Measurements from ENCODE around the gene TBK1.

TBK1 gene

GRCh38 chr12:64497903-64498302 lies 46.0 kb downstream of the TBK1 start:
- no peak for DNase-seq

DNA sequence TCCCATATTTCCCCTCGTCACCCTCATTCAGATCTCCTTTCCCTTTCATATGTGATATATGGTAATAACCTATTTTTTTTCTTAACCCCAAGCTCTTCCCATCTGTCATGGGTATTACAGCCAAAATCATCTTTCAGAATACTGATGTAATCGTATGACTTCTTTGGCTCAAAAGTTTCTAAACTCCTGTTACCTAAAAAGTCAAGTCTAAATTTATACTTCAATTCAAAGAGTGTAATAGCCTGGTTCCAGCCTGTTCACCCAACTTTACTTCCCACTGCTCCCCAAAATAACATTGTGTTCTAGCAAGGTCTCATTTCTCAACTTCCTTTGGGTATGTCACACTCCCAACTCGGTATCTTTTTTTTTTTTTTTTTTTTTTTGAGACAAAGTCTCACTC lies 48.5 kb downstream of the TBK1 start:
- no peak for DNase-seq

DNA sequence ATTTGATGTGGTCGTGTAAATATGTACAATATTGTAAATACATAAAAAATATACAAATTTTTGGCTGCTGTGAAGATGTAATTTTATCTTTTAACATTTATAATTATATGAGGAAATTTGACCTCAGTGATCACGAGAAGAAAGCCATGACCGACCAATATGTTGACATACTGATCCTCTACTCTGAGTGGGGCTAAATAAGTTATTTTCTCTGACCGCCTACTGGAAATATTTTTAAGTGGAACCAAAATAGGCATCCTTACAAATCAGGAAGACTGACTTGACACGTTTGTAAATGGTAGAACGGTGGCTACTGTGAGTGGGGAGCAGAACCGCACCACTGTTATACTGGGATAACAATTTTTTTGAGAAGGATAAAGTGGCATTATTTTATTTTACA lies 49.6 kb downstream of the TBK1 start:
- DNase-seq: no peak

GRCh38 chr12:64506955-64507354 lies 55.0 kb downstream of the TBK1 start:
- no peak for DNase-seq

- no peak for DNase-seq
Observed at GRCh38 chr12:64510667-64511066, 58.7 kb downstream of the TBK1 start.

DNA sequence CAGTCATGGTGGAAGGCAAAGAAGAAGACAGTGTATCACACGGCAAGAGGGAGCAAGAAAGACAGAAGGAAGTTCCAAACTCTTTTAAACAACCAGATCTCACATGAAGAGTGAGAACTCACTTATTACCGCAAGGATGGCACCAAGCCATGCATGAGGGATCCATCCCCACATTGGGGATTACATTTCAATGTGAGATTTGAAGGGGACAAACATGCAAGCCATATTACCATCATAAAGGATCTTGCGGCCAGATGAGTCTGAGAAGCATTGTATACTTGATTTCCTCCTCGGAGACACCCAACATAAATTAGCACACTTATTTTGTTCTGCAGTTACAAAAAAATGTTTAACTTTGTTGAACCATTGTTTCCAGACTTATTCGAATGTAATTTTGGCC lies 66.5 kb downstream of the TBK1 start:
- no peak for DNase-seq

DNA sequence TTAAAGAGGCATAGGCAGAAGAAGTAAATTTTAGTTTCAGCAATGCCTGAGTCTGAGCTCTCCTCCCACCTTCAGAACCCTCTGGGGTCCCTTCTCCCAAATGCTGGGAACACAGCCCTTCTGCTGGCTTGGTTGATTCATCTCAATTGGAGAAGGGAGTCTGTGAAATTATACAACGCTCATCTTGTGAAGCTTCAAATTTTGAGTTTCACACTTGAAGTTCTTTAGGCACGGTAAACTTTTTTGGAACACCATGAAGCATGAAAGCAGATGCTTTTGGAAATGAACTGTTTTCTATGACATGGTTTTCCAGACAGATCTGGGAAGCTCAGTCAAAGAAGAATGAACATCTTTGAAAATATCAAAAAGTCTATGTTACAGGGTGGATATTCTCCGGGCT lies 69.9 kb downstream of the TBK1 start:
- no peak for DNase-seq

GRCh38 chr12:64522316-64522715 lies 70.4 kb downstream of the TBK1 start:
- DNase-seq: peak; percentile 38

DNA sequence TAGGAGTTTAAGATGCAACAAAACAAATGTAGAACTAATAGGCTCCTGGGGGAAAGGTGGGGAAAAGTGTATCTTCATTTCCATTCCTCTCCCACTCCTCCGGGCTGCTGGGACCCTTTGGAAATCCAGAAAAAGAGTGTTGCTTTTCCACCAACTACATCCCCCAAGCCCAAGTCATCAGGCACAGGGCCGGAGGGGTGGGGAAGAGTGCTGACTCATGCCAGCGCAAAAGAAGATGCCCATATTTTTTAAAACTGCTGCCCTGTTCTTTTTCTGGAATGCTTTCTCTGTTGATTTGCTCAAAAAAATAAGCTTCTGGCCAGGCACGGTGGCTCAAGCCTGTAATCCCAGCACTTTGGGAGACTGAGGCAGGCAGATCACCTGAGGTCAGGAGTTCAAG lies 70.9 kb downstream of the TBK1 start:
- peak; percentile 34 for DNase-seq

GRCh38 chr12:64523565-64524444 lies 71.9 kb downstream of the TBK1 start:
- peak; percentile 89 for DNase-seq

DNA sequence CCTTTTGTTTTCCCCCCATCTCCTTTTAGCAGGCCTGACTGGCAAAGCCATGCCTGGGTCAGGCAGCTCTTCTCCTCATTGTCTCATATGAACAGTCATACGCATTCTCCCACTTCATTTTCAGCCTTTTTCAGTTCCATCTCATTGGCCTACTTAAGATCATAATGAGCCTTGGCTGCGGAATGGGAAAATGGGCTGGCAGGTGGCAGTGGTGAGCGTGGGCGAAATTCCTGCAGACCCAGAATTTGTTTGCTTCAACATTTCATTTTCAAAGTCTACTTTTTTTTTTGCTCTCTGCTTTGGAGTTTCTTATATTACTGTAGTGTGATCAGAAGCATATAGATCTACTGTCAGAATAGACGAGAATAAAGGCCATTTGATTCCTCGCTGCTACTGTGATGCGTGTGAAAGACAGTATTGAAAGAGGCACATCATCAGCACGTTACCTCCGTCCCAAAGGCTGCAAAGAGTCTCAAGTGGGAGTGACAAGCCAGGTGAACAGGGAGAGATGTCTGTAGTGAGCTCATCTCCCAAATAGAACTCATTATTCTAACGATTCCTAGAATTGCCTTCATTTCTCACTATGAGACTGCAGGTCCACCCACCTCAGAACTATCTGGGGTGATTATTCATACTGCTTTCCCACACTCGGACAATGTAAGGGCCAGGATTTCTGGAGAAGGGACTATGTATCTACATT lies 73.7 kb downstream of the TBK1 start:
- DNase-seq: no peak

- DNase-seq: no peak
Observed at GRCh38 chr12:64526859-64527258, 74.9 kb downstream of the TBK1 start.

DNA sequence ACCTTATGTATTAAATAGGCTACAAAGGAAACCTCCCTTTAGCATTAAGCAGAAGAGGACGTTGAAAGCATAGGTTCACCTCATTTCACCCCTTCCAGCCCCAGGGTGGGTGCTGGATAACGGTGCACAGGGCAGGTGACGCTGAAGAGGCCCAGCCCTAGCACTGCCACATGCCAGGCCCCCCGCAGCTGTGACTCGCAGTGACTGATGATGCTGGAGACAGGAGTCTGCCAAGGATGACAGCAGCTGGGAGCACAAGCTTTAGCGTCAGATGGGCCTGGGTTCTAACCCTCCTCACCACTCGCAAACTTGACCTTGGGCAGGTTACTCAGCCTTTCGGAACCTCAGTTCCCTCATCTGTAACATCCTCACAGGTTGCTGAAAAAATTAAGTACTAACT lies 76.7 kb downstream of the TBK1 start:
- DNase-seq: peak; percentile 18

DNA sequence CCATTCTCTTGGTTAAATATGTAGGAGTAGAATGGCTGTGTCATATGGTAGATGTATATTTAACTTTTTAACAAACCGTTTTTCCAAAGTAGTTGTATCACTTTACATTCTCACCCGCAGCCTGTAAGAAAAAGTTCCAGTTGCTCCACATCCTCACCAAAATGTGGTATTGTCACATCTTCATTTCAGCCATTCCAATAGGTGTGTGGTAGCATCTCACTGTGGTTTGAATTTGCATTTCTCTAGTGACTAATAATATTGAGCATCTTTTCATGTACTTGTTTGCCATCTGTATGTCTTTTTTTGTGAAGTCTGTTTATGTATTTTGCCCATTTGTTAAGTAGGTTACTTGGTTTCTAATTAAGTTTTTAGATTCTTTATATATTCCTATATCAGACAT lies 78.6 kb downstream of the TBK1 start:
- no peak for DNase-seq

DNA sequence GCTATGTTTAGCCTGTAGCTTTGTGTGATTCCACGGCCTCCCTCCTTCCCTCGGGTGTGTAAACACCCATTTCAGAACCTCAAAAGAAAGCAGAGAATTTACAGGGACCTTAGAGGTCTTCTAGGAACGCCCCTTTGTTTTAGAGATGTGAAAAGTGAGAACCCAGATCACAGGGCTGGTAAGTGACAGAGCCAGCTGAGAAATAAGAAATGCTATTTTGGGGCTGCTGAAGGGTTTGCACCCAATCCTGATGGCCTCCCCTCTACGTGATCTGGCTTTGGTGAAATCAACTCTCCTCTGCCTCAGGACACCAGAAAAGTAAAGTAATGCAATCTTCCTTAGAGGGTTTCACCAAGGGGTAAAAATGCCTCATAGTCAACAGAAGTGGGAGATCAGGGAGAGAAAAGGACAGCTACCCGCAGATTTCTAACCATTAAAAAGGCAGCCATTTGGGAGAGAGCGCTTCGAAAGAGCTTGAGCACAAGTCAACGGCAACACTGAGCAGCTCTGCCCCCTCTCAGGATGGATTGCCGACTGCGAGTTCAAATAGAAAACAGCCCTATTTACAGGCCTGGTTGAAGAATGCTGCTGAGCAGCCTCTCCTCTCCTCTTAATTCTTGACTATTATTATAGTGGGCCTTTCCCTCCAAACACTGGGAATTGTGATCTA lies 79.9 kb downstream of the TBK1 start:
- no peak for DNase-seq

DNA sequence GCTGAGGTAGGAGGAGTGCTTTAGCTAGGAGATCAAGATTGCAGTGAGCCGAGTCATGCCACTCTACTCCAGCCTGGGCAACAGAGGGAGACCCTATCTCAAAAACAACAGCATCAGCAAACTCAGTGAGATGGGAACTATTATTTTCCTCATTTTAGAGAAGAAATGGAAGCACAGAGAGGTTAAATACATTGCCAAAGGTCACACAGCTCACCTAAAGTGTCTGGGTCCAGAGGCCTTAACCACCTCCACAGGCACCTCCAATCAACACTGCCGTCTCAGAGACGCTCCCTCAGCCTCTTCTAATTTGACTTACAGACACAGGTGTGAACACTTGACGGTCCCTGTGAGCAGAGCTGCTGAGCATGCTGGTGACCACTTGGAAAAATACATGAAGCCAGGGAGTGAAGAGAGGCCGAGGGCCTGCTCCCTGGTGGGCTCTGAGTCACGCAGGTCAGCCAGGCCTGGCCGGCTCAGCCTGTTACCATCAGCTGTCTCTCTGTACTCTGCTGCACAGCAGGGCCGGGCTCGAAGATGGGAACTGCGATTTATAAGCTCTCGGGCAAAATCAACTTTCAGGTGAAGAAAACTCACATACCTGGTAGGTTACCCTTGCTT lies 80.9 kb downstream of the TBK1 start:
- DNase-seq: no peak

- DNase-seq: no peak
Observed at GRCh38 chr12:64534672-64535199, 82.8 kb downstream of the TBK1 start.

DNA sequence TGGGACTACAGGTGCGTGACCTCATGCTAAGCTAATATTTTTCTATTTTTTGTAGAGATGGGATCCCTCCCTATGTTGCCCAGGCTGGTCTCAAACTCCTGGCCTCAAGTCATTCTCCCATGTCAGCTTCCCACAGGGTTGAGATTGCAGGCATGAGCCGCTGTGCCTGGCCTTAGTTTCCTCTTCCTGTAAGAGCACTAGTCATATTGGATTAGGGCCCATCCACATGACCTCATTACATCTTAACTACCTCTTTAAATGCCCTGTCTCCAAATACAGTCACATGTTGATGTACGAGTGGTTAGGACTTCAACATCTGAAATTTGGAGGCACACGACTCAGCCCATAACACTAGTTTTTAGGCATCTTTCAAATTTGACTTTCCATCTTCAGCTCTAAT lies 86.2 kb downstream of the TBK1 start:
- DNase-seq: no peak

DNA sequence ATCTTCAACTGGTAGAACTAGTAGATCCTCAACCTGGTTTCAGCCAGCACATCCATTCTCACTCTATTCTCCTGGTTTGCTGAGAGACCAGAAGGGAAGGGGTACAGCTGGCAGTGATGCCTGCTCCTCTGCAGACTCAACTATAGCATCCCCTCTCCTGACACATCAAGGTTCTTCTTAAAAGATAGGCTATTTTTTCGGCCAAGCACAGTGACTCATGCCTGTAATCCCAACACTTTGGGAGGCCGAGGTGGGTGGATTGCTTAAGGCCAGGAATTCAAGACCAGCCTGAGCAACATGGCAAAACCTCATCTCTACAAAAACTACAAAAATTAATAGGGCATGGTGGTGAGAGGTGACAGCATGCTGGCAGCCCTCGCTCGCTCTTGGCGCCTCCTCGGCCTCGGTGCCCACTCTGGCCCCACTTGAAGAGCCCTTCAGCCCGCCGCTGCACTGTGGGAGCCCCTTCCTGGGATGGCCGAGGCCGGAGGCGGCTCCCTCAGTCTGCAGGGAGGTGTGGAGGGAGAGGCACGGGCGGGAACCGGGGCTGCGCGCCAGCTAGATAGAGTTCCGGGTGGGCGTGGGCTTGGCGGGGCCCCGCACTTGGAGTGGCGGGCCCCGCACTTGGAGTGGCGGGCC lies 90.6 kb downstream of the TBK1 start:
- DNase-seq: peak; percentile 65

DNA sequence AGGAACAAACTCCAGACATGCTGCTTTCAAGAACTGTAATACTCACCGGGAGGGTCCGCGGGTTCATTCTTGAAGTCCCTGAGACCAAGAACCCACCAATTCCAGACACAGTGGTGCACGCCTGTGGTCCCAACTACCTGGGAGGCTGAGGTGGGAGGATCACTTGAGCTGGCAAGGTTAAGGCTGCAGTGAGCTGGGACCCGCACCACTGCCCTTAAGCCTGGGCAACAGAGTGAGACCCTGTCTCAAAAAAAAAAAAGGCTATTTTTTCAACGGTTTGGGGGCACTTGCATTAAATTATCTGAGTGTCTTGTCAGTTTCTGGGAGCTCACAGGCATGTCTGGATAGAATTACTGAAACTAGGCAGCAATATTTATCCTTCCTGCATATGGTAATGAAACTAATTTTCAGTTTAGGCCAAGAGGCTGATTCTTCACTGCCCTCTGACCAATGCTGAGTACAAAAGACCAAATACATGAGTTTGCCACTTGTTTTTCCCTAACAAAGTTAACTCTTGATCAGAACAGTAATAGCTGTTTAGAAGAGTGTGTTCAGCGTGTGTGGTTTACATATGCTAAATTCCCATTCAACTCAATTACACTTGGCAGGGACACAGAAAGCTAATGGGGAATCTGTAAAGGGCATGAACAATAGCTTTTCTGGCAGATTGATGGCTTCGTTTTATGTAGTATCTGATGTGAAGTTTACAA lies 92.6 kb downstream of the TBK1 start:
- no peak for DNase-seq

DNA sequence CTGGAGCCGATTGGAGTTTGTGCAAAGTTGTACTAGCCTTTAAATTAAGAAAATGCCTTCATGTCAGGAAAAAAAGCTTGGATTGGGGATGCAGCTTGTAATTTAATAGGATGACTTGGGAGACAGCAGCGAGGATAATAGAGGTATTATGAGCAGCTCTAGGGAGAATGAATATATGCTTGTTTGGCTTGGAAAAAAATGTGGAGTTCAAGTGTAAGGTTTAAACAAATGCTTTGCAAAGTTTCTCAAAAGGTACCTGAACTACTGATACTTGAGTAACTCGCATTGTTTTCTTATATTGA lies 93.1 kb downstream of the TBK1 start:
- DNase-seq: no peak

DNA sequence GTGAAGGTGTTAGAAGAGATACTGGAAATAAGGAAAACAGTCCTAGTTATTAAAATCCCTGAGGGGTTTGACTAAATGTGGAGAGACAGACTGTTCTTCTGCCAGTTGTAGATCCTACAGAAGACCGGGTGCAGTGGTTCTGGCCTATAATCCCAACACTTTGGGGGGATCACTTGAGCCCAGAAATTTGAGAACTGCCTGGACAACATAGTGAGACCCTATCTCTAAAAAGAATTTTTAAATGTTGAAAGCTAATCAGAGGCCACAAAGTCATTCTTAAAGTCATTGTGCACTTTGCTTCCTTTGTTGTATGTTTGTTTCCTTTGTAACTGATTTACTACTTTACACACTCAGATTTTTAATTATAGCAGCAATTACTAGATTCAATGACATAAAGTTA lies 97.2 kb downstream of the TBK1 start:
- DNase-seq: no peak
